Measurements from ENCODE around the gene EIF4E1B.
"Not testable (repeated sequence)": the region's sequence is repeated elsewhere in the genome, so short reads cannot be mapped to it uniquely, and the experiment has no call there.

Gene EIF4E1B, protein sequence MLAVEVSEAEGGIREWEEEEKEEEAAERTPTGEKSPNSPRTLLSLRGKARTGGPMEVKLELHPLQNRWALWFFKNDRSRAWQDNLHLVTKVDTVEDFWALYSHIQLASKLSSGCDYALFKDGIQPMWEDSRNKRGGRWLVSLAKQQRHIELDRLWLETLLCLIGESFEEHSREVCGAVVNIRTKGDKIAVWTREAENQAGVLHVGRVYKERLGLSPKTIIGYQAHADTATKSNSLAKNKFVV

DNA sequence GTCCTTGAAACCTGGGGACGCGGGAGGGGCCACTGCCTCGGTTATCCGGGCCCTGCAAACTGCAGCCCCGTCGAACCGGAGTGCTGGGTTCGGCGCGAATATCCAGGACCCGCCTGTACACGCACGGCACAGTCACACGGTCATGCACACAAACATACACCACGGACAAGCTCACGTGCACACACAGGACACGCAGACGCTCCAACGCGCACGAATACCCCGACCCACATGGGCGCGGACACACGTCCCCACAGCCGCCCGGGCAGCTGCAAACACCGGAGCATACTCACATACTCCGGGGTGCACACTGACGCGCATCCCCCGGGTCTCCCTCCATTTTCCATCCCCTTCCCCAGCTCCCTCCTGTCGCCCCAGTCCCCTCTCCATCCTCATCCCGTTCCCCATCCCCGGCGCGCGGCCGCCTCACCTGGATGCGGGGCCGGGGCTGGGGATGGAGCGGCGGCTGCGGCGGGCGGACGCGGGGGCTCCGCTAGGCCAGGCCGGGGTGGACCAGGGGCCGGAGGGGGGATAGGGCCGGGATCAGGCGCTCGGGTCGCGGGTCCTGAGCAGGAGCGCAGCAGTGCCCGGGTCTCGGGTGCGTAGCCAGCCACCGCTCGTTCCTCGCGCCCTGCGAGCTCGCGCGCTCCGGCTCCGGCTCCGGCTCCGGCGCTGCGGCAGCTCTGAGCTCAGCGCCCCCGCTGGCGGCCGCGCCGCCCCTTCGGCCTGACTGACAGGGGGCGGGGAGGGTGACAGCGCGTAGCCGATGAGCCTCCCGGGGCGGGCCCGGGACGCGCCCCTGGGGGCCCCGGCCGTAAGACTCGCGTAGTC lies at the start of gene EIF4E1B, which contains the start of gene SNCB:
EIF4E1B (plus strand) TSS at position 823 of the 828 bp plus-strand sequence. CDS start 12,113 bp downstream, outside the sequence.
SNCB (minus strand) TSS at position 682 of the 828 bp plus-strand sequence. CDS start 880 bp downstream, outside the sequence.
- in situ Hi-C loops (cut with MboI; ENCODE audit: low pct_unique_long_range_greater_than_20kb, low sequenced_read_pairs) = no loop called here
- no peak for DNase-seq

DNA sequence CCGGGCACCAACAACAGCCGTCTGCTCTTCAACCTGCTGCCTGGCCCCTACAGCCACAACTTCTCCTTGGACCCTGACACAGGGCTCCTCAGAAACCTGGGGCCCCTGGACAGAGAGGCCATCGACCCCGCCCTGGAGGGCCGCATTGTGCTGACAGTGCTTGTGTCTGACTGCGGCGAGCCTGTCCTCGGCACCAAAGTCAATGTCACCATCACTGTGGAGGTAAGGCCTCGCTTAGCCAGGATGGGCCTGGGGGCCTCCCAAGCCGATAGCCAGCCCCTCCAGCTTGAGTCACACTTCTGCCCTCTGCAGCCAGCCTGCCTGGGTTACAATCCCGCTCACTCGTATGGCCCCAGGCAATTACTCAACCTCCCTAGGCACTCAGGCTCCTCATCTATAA lies 49.1 kb upstream of the EIF4E1B start:
- in situ Hi-C loops (cut with MboI; ENCODE audit: low pct_unique_long_range_greater_than_20kb, low sequenced_read_pairs) = no loop called here

DNA sequence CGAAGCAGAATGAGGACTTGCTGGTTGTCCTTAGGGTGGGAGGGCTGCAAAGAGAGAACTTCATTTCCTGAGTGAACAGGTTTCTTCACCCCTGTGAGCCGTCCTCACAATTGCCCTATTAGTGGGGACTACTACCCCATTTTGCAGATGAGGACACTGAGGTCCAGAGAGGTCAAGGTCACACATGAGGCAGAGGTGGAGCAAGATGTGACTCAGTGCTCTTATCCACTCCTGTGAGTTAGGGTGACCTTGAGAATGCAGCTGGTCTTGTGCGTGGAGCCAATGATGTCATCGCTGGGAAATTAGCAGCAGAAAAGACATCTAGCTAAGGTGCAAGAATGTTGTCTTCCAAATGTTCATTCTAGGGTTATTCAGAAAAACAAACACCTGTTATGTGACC lies 47.4 kb upstream of the EIF4E1B start:
- no peak for DNase-seq
- in situ Hi-C loops (cut with MboI; ENCODE audit: low pct_unique_long_range_greater_than_20kb, low sequenced_read_pairs) = no loop called here

More for the DNA sequence above, 49.1 kb upstream of the EIF4E1B start:
- DNase-seq = no peak

DNA sequence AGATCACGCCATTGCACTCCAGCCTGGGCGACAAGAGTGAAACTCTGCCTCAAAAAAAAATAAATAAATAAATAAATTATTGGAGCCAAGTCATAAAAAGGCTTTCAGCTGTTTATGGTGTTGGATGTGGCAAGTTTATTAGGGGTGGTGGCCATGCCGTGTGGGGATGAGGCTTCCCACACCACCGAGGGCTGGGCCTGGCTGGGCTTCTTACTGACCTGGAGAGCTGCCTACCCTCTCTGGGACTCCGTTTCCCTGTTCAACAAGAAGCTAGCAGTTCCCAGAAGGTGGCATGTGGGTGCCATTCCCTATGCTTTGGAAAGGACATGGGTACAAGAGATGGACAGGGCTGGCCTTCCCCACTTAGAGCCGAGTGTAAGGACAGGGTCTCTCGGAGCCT lies 43.1 kb upstream of the EIF4E1B start:
- in situ Hi-C loops (cut with MboI; ENCODE audit: low pct_unique_long_range_greater_than_20kb, low sequenced_read_pairs) = no loop called here
- no peak for DNase-seq

DNA sequence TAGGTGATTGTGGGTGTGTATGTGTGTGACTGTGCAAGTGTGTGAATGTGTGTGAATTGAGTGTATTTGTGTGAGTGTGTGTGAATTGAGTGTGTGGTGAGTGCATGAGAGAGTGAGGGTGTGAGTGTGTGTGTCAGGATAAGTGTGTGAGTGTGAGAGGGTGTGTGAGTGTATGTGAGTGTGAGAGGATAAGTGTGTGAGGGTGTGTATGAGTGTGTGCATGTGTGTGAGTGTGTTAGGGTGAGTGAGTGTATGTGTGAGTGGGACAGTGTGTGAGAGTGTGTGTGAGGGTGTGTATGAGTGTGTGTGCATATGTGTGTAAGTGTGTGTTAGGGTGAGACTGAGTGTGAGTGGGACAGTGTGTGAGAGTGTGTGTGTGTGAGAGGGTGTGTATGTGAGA lies 42.2 kb upstream of the EIF4E1B start:
- in situ Hi-C loops (cut with MboI; ENCODE audit: low pct_unique_long_range_greater_than_20kb, low sequenced_read_pairs) = no loop called here
- DNase-seq = no peak

DNA sequence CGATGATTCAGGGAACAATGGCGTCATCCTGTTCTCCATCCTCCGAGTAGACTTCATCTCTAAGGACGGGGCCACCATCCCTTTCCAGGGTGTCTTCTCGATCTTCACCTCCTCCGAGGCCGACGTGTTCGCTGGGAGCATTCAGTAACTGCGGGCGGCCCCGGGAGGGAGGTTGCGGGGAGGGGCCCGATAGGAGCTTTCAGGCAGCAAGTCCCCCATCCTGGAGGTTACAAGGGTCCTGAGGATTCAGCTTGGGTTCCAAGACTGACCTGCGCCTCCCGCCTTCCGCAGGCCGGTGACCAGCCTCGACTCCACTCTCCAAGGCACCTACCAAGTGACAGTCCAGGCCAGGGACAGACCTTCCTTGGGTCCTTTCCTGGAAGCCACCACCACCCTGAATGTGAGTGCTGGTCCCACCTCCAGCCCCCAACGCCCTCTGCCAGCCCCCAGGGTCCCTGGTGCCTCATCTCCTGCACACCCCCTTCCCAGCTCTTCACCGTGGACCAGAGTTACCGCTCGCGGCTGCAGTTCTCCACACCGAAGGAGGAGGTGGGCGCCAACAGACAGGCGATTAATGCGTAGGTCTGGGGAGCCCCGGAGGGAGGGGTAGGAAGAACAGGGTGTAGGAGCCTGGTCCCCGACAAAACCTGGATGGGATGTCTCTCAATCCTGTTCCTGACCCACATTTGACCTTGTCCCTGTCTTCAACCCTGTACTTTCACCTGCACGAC lies 41.3 kb upstream of the EIF4E1B start:
- in situ Hi-C loops (cut with MboI; ENCODE audit: low pct_unique_long_range_greater_than_20kb, low sequenced_read_pairs) = no loop called here
- DNase-seq = no peak

DNA sequence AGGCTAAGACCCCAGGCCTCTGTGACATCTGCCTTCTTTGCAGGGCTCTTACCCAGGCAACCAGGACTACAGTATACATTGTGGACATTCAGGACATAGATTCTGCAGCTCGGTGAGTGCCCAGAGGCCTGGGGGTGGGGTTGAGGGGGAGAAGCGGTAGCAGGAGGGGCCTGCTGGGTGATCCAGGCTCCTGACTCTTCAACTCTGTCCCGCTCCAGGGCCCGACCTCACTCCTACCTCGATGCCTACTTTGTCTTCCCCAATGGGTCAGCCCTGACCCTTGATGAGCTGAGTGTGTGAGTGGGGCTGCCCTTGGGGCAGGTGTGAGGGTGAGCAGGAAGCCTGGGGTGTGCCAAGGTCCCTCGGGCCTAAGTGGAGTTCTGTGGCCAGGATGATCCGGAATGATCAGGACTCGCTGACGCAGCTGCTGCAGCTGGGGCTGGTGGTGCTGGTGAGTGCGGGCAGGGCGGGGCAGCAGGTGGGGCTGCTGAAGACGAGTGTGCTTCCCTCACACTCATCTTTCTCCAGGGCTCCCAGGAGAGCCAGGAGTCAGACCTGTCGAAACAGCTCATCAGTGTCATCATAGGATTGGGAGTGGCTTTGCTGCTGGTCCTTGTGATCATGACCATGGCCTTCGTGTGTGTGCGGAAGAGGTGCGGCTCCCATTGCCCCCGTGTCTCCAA lies 40.3 kb upstream of the EIF4E1B start:
- in situ Hi-C loops (cut with MboI; ENCODE audit: low pct_unique_long_range_greater_than_20kb, low sequenced_read_pairs) = no loop called here

DNA sequence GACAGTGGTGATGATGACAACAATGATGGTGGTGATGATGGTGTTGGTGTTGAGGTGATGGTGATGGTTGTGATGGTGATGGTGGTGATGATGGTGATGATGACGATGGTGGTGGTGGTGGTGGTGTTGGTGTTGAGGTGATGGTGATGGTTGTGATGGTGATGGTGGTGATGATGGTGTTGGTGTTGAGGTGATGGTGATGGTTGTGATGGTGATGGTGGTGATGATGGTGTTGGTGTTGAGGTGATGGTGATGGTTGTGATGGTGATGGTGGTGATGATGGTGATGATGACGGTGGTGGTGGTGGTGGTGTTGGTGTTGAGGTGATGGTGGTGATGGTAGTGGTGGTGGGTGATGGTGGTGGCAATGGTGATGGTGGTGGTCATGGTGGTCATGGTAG lies 38.8 kb upstream of the EIF4E1B start:
- in situ Hi-C loops (cut with MboI; ENCODE audit: low pct_unique_long_range_greater_than_20kb, low sequenced_read_pairs); DNase-seq: not testable (repeated sequence)

More for the DNA sequence above, 40.3 kb upstream of the EIF4E1B start:
- no peak for DNase-seq

DNA sequence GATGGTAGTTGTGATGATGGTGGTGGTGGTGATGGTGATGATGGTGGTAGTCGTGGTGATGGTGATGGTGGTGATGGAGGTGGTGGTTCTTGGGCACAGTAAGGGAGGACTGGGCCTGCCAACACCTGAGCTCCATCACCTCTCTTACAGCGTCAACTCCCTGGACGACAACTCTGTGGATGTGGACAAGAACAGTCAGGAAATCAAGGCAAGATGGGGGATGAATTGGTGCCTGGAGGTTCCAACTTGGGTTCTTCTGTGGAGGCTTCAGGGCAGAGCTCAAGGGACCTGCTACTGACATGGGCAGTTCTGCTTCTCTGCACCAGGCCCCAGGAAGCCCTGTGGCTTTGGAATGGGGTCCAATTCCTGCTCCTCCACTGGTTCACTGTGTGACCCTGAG lies 37.9 kb upstream of the EIF4E1B start:
- in situ Hi-C loops (cut with MboI; ENCODE audit: low pct_unique_long_range_greater_than_20kb, low sequenced_read_pairs) = no loop called here
- DNase-seq = no peak

DNA sequence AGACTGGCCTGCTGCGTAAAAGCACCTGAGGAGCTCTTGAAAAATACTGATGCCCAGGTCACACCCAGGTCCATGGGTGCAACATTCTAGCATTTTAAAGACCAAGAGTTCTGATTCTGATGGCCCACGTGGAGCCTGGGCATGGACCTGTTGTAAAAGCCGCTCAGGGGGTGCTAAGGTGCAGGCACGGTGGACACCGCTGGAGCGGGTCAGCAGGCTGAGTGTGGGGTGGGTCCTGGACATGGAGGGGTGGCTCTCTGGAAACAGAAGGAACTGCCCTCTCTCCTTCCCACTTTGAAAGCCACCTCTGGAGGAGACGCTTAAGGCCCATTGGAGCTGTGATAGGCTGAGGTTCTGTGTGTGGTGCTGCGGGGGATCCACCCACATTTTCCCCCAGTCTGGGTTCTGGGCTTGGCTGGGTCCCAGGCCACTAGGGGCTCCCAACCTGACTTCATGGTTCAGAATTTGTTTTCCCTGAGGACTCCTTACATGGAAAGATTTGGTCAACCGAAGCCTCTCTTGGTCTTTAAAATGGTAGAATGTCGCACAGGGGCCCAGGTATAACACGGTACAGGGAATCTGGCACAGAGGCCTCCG lies 37.1 kb upstream of the EIF4E1B start:
- in situ Hi-C loops (cut with MboI; ENCODE audit: low pct_unique_long_range_greater_than_20kb, low sequenced_read_pairs) = no loop called here
- no peak for DNase-seq

DNA sequence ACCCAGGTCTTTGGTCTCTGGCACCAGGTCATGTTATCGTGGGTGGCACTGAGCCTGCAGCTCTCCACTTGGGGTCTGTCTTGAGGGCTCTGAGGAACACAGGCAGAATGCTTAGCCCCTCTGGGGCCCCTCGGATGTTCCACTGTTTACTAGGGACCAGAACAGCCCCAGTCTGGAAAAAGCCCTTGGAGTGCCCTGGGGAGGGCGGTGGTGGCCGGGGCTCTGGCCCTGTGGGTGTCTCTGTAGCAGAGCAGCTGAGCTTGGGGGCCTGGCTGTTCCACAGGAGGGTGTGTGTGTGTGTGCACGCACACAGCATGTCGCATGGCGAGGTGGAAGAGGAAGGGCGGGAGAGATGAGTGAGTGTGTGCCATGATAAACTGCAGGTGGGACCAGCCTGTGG lies 35.9 kb upstream of the EIF4E1B start:
- in situ Hi-C loops (cut with MboI; ENCODE audit: low pct_unique_long_range_greater_than_20kb, low sequenced_read_pairs) = no loop called here
- no peak for DNase-seq

DNA sequence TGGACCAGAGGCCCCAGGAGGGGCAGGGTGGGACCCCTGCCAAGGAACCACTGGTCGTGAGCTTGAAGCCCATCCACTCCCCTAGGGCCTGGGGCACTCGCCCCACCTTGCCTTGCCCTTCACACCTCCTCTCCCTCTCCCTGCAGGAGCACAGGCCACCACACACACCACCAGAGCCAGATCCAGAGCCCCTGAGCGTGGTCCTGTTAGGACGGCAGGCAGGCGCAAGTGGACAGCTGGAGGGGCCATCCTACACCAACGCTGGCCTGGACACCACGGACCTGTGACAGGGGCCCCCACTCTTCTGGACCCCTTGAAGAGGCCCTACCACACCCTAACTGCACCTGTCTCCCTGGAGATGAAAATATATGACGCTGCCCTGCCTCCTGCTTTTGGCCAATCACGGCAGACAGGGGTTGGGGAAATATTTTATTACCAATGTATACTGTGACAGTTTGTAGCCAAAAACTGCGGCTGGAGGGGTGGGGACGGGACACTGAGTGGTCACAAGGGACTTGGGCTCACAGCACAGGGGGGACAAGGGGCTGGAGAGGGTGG lies 35.0 kb upstream of the EIF4E1B start:
- DNase-seq = no peak
- in situ Hi-C loops (cut with MboI; ENCODE audit: low pct_unique_long_range_greater_than_20kb, low sequenced_read_pairs) = no loop called here

DNA sequence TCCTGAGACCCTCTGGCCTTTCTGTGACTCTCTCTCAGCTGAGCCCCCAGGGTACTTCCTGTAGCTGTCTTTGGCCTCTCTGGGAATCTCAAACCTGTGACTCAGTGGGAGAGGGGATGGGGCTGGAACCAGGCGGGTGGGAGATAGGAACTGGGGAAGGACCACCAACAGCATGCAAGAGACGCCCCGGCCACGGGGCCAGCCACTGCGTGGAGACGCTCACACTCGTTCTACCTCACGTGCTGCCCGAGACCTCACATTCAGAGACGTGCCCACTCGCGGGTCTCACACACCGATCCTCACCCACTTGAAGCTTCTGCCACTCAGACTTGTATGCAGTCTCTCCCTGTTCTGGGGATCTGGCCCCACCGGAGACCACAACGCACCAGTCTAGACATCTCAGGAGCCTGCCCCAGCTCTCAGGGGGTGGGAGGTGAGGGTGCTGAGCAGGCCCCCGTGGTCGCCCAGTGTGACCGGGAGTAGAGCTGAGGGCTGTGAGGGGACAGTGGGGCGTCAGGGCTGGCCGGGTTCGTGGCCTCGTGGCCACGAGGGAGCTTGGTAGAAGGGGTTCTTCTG lies 34.3 kb upstream of the EIF4E1B start:
- DNase-seq = no peak
- in situ Hi-C loops (cut with MboI; ENCODE audit: low pct_unique_long_range_greater_than_20kb, low sequenced_read_pairs) = no loop called here

DNA sequence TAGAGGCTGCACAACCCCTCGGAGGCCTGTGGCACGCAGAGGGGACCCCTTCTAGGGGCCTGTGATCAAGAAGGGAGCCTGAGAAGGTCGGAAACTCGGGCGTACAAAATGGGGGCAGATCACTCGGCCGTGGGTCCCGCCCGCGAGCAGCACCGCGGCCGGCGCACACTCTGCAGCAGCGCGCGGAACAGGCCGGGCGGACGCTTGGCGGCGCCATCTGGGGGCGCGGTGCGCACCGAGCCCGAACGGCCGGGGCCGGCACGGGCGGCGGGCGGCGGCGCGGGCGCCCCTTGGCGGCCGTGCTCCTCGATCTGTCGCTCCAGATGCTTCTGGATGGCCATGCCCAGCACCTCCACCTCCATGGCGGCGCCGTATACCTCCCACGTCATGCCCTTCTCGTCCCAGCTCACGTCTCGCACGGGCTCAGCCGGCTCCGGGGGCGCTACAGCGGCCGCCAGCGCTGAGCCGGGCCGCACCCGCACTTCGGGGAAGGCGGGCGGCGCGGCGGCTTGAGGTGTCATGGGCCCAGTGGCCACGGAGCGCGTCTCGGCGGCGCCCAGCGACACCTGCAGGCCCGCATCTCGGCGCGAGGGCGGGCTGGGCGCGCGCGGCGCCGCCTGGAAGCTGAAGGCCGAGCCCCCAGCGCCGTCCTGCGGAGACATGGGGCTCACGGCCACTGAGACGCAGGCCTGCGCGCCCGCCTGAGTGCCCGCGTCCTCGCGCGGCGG lies 33.6 kb upstream of the EIF4E1B start:
- peak; percentile 34 for DNase-seq
- in situ Hi-C loops (cut with MboI; ENCODE audit: low pct_unique_long_range_greater_than_20kb, low sequenced_read_pairs) = no loop called here

DNA sequence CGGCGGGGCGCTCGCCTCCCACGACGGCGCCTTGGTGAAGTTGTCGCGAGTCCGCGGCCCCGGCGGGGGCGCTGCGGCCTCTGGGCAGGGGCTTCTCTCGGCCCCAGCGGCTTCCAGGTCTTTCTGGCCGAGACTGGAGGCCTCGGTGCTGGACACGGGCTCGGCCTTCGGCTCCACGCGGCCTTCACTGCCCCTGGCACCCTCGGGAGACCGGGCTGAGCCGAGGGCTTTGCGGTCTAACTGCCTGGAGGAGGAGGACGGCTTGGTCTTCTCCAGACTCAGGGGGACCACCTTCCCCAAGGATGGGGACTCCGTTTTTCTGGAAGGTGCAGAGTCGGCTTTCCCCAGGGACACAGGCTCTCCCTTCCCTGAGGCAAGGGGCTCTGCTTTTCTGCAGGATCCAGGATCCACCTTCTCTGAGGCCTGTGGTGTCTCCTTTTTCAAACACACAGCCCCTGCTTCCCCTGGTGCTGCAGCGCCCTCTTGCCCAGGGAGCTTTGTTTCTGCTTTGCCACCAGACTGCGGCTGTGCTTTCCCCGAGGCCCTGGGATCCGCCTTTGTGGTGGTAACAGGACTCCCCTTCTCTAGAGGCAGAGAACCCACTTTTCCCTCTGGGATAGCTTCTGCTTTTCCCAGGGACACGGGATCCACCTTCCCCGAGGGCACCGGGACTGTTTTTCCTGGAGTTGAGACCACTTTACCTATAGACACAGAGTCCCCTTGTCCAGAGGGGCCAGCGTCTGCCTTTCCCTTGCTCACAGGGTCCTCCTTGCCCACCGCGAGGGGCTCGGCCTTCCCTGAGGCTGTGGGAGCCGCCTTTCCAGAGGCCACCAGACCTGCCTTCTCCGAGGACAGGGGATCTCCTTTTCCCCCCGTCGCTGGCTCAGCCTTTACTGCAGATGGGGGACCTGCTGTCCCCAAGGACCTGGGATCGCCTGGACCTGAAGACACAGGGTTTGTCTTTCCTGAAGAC lies 32.8 kb upstream of the EIF4E1B start:
- in situ Hi-C loops (cut with MboI; ENCODE audit: low pct_unique_long_range_greater_than_20kb, low sequenced_read_pairs) = no loop called here
- no peak for DNase-seq

DNA sequence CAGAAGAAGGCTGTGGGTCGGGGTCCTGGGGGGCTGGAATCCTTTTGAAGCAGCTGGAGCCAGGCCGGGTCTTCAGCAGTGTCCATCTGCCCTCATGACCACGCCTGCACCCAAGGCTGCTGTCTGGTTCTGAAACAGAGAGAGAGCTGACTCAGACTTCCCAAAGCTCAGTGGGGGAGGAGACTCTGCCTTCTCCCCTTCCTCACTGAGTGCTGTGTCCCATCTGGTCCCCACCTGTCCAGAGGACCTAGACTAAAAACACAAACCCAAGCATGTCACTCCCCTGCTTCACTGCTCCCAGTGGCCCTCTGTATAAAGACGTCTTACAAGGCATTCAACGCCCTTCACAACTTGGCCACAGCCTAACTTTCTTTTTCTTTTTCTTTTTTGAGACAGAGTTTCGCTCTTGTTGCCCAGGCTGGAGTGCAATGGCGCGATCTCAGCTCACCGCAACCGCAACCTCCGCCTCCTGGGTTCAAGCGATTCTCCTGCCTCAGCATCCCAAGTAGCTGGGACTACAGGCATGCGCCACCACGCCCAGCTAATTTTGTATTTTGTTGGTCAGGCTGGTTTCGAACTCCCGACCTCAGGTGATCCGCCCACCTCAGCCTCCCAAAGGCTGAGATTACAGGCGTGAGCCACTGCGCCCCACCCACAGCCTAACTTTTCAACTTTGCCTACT lies 30.6 kb upstream of the EIF4E1B start:
- DNase-seq; in situ Hi-C loops (cut with MboI; ENCODE audit: low pct_unique_long_range_greater_than_20kb, low sequenced_read_pairs): not testable (repeated sequence)

Data from KBM-7 (cell line).